A549 (cell line): ENCODE data around the gene GNAL. TPM values are rescaled to one million over a fixed set of nuclear protein-coding genes. Genes with fewer than 3 reads are reported as not detected.

Source experiments
- ATAC-seq, 2 experiments: fragments of 200-7000 bp in 1 of 2; fragments of >200 bp in 1 of 2; cut with Nextera tagmentation in 1 of 2; cut with Tn5 transposase in 1 of 2; 3 replicates each; pipeline versions ENCODE4 v1.8.0 to v1.9.1; 2018 to 2020; ENCODE audit warnings: mild to moderate bottlenecking in 1 of 2, moderate library complexity in 1 of 2
- CTCF ChIA-PET: fragments of 300-600 bp; sonication (Branson Sonifier 250); formaldehyde crosslinking; extraction: SDS; loops from one replicate; lab custom pipeline; 2021; ENCODE audit warnings: antibody characterized with exemption, inconsistent platforms; lab: Yijun Ruan, JAX
- POLR2A ChIA-PET: fragments of 350-600 bp; formaldehyde crosslinking; extraction: SDS; loops from one replicate; lab custom pipeline; 2021; ENCODE audit warnings: antibody characterized with exemption, inconsistent platforms; lab: Yijun Ruan, JAX
- DNase-seq, 2 experiments: peaks; one replicate each; pipeline versions ENCODE4 v3.0.0 to v3.0.0-alpha.2; 2011 to 2016; ENCODE audit warnings: low read depth in 1 of 2, low spot score in 1 of 2
- FAIRE-seq: peaks from 2 replicates; lab custom pipeline; 2011; peaks lifted over from hg19 to GRCh38; lab: Jason Lieb, UNC
- H3K27ac ChIP-seq, 2 experiments: fragments of >200 bp; sonication (Bioruptor Twin); formaldehyde crosslinking; 3 replicates each; pipeline ENCODE4 v1.5.1; 2016 to 2017
- H3K4me1 ChIP-seq: fragments of >200 bp; sonication (Bioruptor Twin); formaldehyde crosslinking; 3 replicates; pipeline ENCODE4 v1.6.1; 2016
- H3K4me2 ChIP-seq: fragments of >200 bp; sonication (Bioruptor Twin); formaldehyde crosslinking; 3 replicates; pipeline ENCODE4 v1.6.1; 2016
- H3K4me3 ChIP-seq: fragments of >200 bp; sonication (Bioruptor Twin); formaldehyde crosslinking; 3 replicates; pipeline ENCODE4 v1.5.1; 2016
- H3K9me3 ChIP-seq: fragments of >200 bp; sonication (Bioruptor Twin); formaldehyde crosslinking; 3 replicates; pipeline ENCODE4 v1.6.1; 2016
- BHLHE40 ChIP-seq: IDR thresholded peaks from 2 replicates; pipeline ENCODE4 v1.6.1; 2012; ENCODE audit warnings: low read depth, low read length, inconsistent platforms
- CBX8 ChIP-seq: fragments of 200-600 bp; sonication (generic); IDR thresholded peaks from 2 replicates; pipeline ENCODE4 v1.6.1; 2016
- CEBPB ChIP-seq, 2 experiments: fragments of >200 bp in 1 of 2; sonication (Bioruptor Twin) in 1 of 2; formaldehyde crosslinking in 1 of 2; IDR thresholded peaks; 2 replicates each; pipeline ENCODE4 v1.6.1; 2012 to 2016
- EHF ChIP-seq: fragments of 250-450 bp; sonication (Bioruptor Pico); IDR thresholded peaks from 2 replicates; pipeline ENCODE4 v1.5.0; 2020; ENCODE audit warnings: mild to moderate bottlenecking
- EP300 ChIP-seq, 2 experiments: fragments of >200 bp; sonication (Bioruptor Twin); formaldehyde crosslinking; IDR thresholded peaks; 2 replicates in 1 of 2; 3 replicates in 1 of 2; pipeline ENCODE4 v1.6.1; 2016 to 2017
- FOSB ChIP-seq: fragments of 250-450 bp; sonication (Bioruptor Pico); IDR thresholded peaks from 2 replicates; pipeline ENCODE4 v1.5.0; 2020; ENCODE audit warnings: mild to moderate bottlenecking, moderate library complexity
- FOXS1 ChIP-seq: fragments of 250-450 bp; sonication (Bioruptor Pico); IDR thresholded peaks from 2 replicates; pipeline ENCODE4 v1.5.0; 2020; ENCODE audit warnings: mild to moderate bottlenecking, moderate library complexity
- HOXA7 ChIP-seq: fragments of 250-450 bp; sonication (Bioruptor Pico); IDR thresholded peaks from 2 replicates; pipeline ENCODE4 v1.5.0; 2020; ENCODE audit warnings: mild to moderate bottlenecking, moderate library complexity
- HOXB13 ChIP-seq: fragments of 250-450 bp; sonication (Bioruptor Pico); IDR thresholded peaks from 2 replicates; pipeline ENCODE4 v1.5.0; 2020; ENCODE audit warnings: low read depth, mild to moderate bottlenecking, moderate library complexity
- HOXB5 ChIP-seq: fragments of 250-450 bp; sonication (Bioruptor Pico); IDR thresholded peaks from 2 replicates; pipeline ENCODE4 v1.5.0; 2020; ENCODE audit warnings: mild to moderate bottlenecking, moderate library complexity
- JUN ChIP-seq, 2 experiments: fragments of >200 bp; sonication (Bioruptor Twin); formaldehyde crosslinking; IDR thresholded peaks; 2 replicates in 1 of 2; 3 replicates in 1 of 2; pipeline ENCODE4 v1.6.1; 2016 to 2017
- MAFK ChIP-seq: fragments of 450-650 bp; IDR thresholded peaks from 2 replicates; pipeline ENCODE4 v1.6.1; 2014; ENCODE audit not compliant: partially characterized antibody
- NPAS2 ChIP-seq: fragments of 250-450 bp; sonication (Bioruptor Pico); IDR thresholded peaks from 2 replicates; pipeline ENCODE4 v1.8.0; 2022; ENCODE audit warnings: mild to moderate bottlenecking, moderate library complexity, borderline replicate concordance
- NR3C1 ChIP-seq: fragments of >200 bp; sonication (Bioruptor Twin); formaldehyde crosslinking; IDR thresholded peaks from 3 replicates; pipeline ENCODE4 v1.6.1; 2017
- PHF8 ChIP-seq: fragments of 200-600 bp; sonication (generic); IDR thresholded peaks from 2 replicates; pipeline ENCODE4 v1.6.1; 2016; ENCODE audit warnings: low read depth, mild to moderate bottlenecking, antibody characterized with exemption, moderate library complexity, borderline replicate concordance
- RCOR1 ChIP-seq: fragments of 150-350 bp; IDR thresholded peaks from 2 replicates; pipeline ENCODE4 v1.6.1; 2014; ENCODE audit warnings: antibody characterized with exemption, low read length, low read depth
- SMC3 ChIP-seq: fragments of >200 bp; sonication (Bioruptor Twin); formaldehyde crosslinking; IDR thresholded peaks from 3 replicates; pipeline ENCODE4 v1.6.1; 2018; ENCODE audit warnings: inconsistent platforms
- SREBF2 ChIP-seq: fragments of 450-650 bp; IDR thresholded peaks from 2 replicates; pipeline ENCODE4 v1.6.1; 2014; ENCODE audit warnings: mild to moderate bottlenecking, moderate library complexity
- TFCP2L1 ChIP-seq: fragments of 250-450 bp; sonication (Bioruptor Pico); IDR thresholded peaks from 2 replicates; pipeline ENCODE4 v1.5.0; 2021; ENCODE audit warnings: mild to moderate bottlenecking
- ZFP36 ChIP-seq: fragments of 450-650 bp; IDR thresholded peaks from 2 replicates; pipeline ENCODE4 v1.6.1; 2014; ENCODE audit warnings: borderline replicate concordance; ENCODE audit not compliant: partially characterized antibody
- ZNF302 ChIP-seq: fragments of 250-450 bp; sonication (Bioruptor Pico); IDR thresholded peaks from 2 replicates; pipeline ENCODE4 v1.9.0; 2021; ENCODE audit warnings: inconsistent platforms, mild to moderate bottlenecking, moderate library complexity
- ZSCAN20 ChIP-seq: fragments of 250-450 bp; sonication (Bioruptor Pico); IDR thresholded peaks from 2 replicates; pipeline ENCODE4 v1.8.0; 2022; ENCODE audit warnings: mild to moderate bottlenecking, moderate library complexity
- WGBS: methylation state at CpG from one replicate; pipeline ENCODE4 v1.1.6; 2017; ENCODE audit errors: missing lambda C conversion rate; 5-methylcytosine and 5-hydroxymethylcytosine counted together
- polyA plus RNA-seq, 4 experiments: library from polyadenylated mRNA; depleted of rRNA in 3 of 4; stranded (reverse); fragments of >200 nt; fragmentation: RNase III in 1 of 4; extraction: RNeasy Plus Mini Kit Qiagen cat#74134 plus additional on column Dnase treatment in 1 of 4; gene quantifications; 2 replicates in 3 of 4; 3 replicates in 1 of 4; pipeline ENCODE4 v1.2.3, GENCODE V29; 2011 to 2017
- TF ChIP-seq, protein P1 (sequence below): fragments of >200 bp; sonication (Bioruptor Twin); formaldehyde crosslinking; IDR thresholded peaks from 3 replicates; pipeline ENCODE4 v1.5.1; 2016
- TF ChIP-seq, protein P2 (sequence below): fragments of 250-450 bp; sonication (Bioruptor Pico); IDR thresholded peaks from 2 replicates; pipeline ENCODE4 v1.5.0; 2021; ENCODE audit warnings: mild to moderate bottlenecking, moderate library complexity, borderline replicate concordance
- TF ChIP-seq, protein P3 (sequence below): fragments of 200-600 bp; sonication (generic); IDR thresholded peaks from 2 replicates; pipeline ENCODE4 v1.6.1; 2016; ENCODE audit warnings: antibody characterized with exemption, mild to moderate bottlenecking, moderate library complexity
- TF ChIP-seq, protein P4 (sequence below): IDR thresholded peaks from 2 replicates; pipeline ENCODE4 v1.6.1; 2012
- TF ChIP-seq, protein P5 (sequence below): fragments of >200 bp; sonication (Bioruptor Twin); formaldehyde crosslinking; IDR thresholded peaks from 3 replicates; pipeline ENCODE4 v1.6.1; 2016

GNAL gene
- polyA plus RNA-seq, 2 of the 4 experiments (the other 2 are of a cell fraction), result 5.1 to 12.9 TPM

DNA sequence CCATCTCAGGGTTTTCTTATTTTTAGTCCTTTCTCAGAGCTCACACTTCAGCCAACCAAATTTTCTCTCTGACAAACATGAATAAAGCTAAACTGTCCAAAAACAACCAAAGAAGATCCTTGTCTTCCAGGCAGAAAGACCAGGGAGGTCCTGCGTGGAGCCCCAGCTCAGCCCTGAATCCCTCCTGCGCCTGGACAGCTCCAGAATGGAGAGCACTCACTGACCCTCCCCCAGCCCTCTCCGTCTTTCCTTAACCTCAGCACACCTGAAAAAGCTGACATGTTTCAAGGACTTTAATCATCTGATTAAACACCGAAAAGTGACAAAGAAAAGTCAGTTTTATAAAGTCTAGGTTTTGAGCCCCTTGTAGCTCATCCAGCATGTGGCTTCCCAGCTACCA, 22.9 kb upstream of the GNAL start:
- POLR2A ChIA-PET, result no interaction called here

DNA sequence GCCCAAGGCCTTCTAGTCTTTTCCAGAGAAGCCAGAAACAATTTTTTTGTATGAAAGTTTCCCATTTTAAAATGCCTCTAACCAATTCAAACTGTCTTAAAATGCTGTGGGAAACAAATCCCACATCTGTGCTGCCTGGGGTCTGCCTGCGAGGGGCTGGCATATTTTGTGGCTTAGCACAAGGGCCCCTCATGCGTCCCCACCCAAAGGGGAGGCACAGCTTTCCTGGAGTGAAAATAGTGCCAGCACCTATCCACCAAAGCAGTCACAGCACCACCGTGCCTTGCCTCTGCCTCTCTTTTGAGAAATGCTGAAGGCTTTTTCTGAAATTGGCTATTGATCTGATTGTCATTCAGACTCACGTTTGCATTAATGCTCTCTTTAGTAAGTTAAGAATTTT, 22.2 kb upstream of the GNAL start:
- H3K4me1 ChIP-seq, result no peaks in the 10 kb centered on the region
- TF ChIP-seq JUN (IDR thresholded peaks at IDR 0.05), result no peak
- TF ChIP-seq EP300 (IDR thresholded peaks at IDR 0.05), result no peak
- no peak for TF ChIP-seq BHLHE40
- TF ChIP-seq, protein P1, sequence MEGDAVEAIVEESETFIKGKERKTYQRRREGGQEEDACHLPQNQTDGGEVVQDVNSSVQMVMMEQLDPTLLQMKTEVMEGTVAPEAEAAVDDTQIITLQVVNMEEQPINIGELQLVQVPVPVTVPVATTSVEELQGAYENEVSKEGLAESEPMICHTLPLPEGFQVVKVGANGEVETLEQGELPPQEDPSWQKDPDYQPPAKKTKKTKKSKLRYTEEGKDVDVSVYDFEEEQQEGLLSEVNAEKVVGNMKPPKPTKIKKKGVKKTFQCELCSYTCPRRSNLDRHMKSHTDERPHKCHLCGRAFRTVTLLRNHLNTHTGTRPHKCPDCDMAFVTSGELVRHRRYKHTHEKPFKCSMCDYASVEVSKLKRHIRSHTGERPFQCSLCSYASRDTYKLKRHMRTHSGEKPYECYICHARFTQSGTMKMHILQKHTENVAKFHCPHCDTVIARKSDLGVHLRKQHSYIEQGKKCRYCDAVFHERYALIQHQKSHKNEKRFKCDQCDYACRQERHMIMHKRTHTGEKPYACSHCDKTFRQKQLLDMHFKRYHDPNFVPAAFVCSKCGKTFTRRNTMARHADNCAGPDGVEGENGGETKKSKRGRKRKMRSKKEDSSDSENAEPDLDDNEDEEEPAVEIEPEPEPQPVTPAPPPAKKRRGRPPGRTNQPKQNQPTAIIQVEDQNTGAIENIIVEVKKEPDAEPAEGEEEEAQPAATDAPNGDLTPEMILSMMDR, result no peak
- TF ChIP-seq PHF8, result no peak
- no peak for TF ChIP-seq NR3C1
- TF ChIP-seq HOXB13 (CRISPR knock-in tag), result no peak
- no peak for TF ChIP-seq CEBPB (IDR thresholded peaks at IDR 0.05)
- TF ChIP-seq CBX8, result no peak
- no peak for TF ChIP-seq ZNF302 (CRISPR knock-in tag)
- TF ChIP-seq NPAS2 (CRISPR knock-in tag), result no peak
- TF ChIP-seq ZSCAN20 (CRISPR knock-in tag), result no peak
- TF ChIP-seq, protein P2, sequence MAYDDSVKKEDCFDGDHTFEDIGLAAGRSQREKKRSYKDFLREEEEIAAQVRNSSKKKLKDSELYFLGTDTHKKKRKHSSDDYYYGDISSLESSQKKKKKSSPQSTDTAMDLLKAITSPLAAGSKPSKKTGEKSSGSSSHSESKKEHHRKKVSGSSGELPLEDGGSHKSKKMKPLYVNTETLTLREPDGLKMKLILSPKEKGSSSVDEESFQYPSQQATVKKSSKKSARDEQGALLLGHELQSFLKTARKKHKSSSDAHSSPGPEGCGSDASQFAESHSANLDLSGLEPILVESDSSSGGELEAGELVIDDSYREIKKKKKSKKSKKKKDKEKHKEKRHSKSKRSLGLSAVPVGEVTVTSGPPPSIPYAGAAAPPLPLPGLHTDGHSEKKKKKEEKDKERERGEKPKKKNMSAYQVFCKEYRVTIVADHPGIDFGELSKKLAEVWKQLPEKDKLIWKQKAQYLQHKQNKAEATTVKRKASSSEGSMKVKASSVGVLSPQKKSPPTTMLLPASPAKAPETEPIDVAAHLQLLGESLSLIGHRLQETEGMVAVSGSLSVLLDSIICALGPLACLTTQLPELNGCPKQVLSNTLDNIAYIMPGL (CRISPR knock-in tag), result no peak
- TF ChIP-seq SREBF2, result no peak
- ChIA-PET POLR2A (no interaction called here), CTCF (interaction anchor here (0.6 to 3.7 kb wide), 3 partner anchors 11 to 1937 kb away, joined by 4 to 21 read pairs (median 4); no protein-coding TSS in a partner anchor)
- DNase-seq (no peak), FAIRE-seq (no peak), ATAC-seq (no peak)
- no peak overlapping the region for H3K27ac ChIP-seq
- WGBS, result 56% methylated on average over 4 of the region's 4 CpGs
- H3K9me3 ChIP-seq, result no peaks in the 10 kb centered on the region
- no peak overlapping the region for H3K4me2 ChIP-seq
- H3K4me3 ChIP-seq, result no peak overlapping the region

More for the DNA sequence above, 22.9 kb upstream of the GNAL start:
- DNase-seq, result no peak
- no peak for ATAC-seq
- Histone ChIP-seq H3K27ac (no peak overlapping the region), H3K4me2 (no peak overlapping the region), H3K4me1 (no peaks in the 10 kb centered on the region), H3K9me3 (no peaks in the 10 kb centered on the region), H3K4me3 (no peak overlapping the region)
- TF ChIP-seq FOXS1 (CRISPR knock-in tag) (no peak), EHF (CRISPR knock-in tag) (no peak)
- CTCF ChIA-PET, result interaction anchor here (0.8 to 3.7 kb wide), 2 partner anchors 11 to 13 kb away, joined by 3 to 21 read pairs; no protein-coding TSS in a partner anchor
- no peak for FAIRE-seq
- 47% methylated on average over 4 of the region's 4 CpGs for WGBS

DNA sequence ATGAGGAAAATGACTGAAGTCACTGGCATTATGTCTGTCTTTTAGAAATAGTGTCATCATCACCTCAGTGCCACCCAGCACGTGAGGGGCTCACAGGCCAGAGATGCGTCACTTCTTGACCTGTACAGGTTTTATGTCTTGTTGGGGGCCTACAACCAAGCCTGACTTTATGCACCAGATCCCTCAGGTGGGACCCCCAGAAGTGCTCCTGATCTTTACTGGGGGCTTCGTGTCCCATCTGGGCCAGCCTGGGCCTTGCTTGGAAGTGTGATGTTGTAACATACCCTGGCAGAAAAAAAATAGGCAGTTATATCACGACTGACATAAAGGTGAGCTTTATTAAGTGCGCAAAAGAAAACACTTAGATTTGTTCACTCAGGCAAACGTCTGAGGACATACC, 21.5 kb upstream of the GNAL start:
- Histone ChIP-seq H3K4me3 (no peak overlapping the region), H3K4me2 (no peak overlapping the region), H3K9me3 (no peaks in the 10 kb centered on the region), H3K27ac (no peak overlapping the region), H3K4me1 (no peaks in the 10 kb centered on the region)
- DNase-seq (no peak), FAIRE-seq (no peak), ATAC-seq (no peak)
- POLR2A ChIA-PET, result no interaction called here
- 52% methylated on average over 5 of the region's 6 CpGs for WGBS
- CTCF ChIA-PET, result interaction anchor here (0.6 to 3.7 kb wide), 2 partner anchors 12 to 577 kb away, joined by 4 to 21 read pairs; no protein-coding TSS in a partner anchor
- TF ChIP-seq MAFK (no peak), HOXB13 (CRISPR knock-in tag) (no peak), ZFP36 (no peak), HOXB5 (no peak), FOSB (no peak), EP300 (IDR thresholded peaks at IDR 0.05) (no peak), ZNF302 (CRISPR knock-in tag) (no peak), JUN (IDR thresholded peaks at IDR 0.05) (no peak), RCOR1 (no peak), SMC3 (no peak), TFCP2L1 (no peak), HOXA7 (CRISPR knock-in tag) (no peak), SREBF2 (no peak), BHLHE40 (no peak)
- TF ChIP-seq, protein P3, sequence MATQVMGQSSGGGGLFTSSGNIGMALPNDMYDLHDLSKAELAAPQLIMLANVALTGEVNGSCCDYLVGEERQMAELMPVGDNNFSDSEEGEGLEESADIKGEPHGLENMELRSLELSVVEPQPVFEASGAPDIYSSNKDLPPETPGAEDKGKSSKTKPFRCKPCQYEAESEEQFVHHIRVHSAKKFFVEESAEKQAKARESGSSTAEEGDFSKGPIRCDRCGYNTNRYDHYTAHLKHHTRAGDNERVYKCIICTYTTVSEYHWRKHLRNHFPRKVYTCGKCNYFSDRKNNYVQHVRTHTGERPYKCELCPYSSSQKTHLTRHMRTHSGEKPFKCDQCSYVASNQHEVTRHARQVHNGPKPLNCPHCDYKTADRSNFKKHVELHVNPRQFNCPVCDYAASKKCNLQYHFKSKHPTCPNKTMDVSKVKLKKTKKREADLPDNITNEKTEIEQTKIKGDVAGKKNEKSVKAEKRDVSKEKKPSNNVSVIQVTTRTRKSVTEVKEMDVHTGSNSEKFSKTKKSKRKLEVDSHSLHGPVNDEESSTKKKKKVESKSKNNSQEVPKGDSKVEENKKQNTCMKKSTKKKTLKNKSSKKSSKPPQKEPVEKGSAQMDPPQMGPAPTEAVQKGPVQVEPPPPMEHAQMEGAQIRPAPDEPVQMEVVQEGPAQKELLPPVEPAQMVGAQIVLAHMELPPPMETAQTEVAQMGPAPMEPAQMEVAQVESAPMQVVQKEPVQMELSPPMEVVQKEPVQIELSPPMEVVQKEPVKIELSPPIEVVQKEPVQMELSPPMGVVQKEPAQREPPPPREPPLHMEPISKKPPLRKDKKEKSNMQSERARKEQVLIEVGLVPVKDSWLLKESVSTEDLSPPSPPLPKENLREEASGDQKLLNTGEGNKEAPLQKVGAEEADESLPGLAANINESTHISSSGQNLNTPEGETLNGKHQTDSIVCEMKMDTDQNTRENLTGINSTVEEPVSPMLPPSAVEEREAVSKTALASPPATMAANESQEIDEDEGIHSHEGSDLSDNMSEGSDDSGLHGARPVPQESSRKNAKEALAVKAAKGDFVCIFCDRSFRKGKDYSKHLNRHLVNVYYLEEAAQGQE, result no peak
- TF ChIP-seq, protein P4, sequence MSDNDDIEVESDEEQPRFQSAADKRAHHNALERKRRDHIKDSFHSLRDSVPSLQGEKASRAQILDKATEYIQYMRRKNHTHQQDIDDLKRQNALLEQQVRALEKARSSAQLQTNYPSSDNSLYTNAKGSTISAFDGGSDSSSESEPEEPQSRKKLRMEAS, result no peak
- TF ChIP-seq, protein P5, sequence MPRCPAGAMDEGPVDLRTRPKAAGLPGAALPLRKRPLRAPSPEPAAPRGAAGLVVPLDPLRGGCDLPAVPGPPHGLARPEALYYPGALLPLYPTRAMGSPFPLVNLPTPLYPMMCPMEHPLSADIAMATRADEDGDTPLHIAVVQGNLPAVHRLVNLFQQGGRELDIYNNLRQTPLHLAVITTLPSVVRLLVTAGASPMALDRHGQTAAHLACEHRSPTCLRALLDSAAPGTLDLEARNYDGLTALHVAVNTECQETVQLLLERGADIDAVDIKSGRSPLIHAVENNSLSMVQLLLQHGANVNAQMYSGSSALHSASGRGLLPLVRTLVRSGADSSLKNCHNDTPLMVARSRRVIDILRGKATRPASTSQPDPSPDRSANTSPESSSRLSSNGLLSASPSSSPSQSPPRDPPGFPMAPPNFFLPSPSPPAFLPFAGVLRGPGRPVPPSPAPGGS, result no peak
